NCI-H69 (cell line): ENCODE measurements around the gene KASH5.

Experiments
- DNase-seq: peaks from one replicate; lab custom pipeline; 2025; lab: John Stamatoyannopoulos, UW

The KASH5 gene

DNA sequence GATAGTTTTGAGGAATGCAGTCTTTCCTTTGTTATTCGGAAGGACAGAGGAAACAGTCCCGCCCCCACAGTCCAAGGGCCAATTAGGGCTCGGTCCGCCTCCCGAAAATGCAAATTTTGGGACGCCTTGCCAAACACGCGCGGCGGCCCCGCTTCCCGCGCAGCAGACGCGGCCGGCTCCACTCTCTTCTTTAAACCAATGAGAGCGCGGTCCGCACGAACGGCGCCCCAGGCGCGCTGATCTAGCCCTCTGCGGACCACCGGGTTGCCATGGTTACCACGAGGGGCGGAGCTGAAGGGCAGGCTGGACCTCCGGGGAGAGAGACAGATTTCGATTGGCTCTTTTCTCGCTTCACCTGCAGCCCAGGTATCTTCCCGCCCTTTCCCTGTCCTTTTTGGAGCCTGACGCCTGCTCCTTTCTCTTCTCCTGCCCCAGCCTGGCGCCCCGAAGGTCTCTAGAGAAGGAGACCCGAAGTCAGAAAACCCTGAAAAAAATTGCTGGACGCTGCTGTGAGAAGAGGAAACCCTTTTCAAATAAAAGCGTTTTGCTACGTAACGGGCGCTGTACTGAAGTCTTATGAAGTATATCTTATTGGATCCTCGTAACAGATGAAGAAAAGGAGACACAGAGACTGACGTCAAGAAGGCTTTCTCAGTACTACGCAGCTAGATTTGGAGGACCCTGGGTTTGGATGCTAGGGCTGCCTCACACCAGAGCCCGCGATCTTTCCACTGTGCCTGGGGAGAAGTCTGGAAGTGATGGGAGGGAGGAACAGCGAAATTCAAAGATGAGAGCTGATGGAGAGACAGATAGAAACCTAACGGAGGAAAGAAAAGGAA, 33.2 kb downstream of the KASH5 start:
- peak; percentile 98 for DNase-seq

DNA sequence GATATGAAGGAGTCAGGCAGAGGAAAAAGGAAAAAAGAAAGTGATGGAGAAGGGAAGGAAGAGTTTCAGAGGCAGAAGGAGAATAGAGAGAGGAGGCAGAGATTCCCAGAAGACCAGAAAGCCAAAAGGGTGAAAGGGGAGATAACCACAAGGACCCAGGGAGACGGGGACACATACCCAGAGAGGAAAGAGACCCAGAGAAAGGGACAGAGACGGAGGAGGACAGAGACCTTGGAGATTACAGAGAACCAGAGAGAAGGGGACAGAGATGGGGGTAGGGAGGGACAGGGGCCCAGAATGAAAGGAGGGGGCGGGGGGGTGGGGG, 33.8 kb downstream of the KASH5 start:
- no peak for DNase-seq

- DNase-seq, result peak; percentile 92
Measured at GRCh38 chr19:49422407-49423070, 34.5 kb downstream of the KASH5 start.

DNA sequence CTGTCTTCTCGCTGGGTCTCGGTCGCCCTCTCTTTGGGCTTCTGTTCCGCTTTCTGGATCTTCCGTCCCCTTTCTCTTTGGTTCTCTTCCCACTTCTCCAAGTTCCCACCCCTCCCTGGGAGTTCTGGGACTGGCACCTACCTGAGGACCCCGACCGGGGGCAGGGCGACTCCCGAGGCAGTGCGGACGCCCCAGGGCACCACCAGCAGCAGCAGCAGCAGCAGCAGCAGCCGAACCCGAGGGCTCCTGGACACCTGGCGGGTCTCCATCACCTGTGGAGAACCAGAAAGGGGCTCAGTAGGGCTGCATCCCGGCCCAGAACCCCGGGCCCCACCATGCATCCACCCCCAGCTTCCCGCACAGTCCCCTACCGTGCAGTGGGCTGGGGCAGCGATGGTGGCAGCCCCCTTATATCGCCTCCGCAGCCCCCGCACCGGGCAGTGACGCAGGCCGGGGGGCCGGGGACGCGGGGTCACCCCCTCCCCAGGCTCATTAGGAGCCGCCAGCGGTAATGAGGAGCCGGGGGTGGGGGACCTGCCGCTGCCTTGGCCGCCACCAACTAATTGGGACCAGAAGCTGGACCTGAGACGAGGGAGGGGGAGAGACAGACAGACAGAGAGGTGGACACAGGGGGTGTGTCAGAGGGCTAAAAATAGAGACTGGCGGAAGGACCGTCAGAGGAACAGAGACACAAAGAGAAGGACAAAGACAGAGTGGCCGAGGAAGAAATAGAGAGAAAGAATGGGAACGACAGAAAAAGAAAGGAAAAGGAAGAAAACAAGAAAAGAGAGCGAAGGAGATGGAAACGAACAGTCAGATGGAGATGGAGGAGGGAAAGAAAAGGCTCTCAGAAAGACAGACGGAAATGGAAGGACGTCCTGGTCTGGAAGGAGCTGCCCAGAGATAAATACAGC, 35.3 kb downstream of the KASH5 start, which contains the start of gene PTH2:
PTH2 (minus strand) TSS at position 371 of the 914 bp plus-strand sequence; CDS start at position 269, 102 bp downstream.
- DNase-seq, result peak; percentile 67

- no peak for DNase-seq
Measured at GRCh38 chr19:49423985-49424303, 35.9 kb downstream of the KASH5 start.

DNA sequence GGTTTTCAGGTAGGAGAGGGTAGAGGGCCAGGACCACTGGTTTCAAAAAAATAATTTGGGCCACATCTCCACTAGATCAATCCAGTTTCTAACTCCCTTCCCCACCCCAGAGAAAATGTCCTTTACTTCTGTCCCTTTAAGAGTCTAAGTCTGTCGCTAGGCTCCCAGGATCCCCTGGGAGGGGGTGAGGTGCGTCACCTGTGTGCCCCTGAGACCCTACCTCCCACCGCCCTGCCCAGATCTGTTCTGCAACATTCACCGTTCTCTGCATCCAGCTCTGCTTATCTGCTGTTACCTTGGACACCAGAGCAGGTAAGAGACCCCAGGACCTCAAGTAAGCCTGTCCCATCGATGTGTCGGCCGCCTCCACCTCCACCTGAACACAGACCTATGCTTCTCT, 37.1 kb downstream of the KASH5 start, which contains the start of gene GFY:
GFY (plus strand) TSS at position 211 of the 400 bp plus-strand sequence. CDS start 1,043 bp downstream, outside the sequence.
- DNase-seq, result peak; percentile 20

GRCh38 chr19:49425922-49426592, 38.0 kb downstream of the KASH5 start:
- peak; percentile 88 for DNase-seq

DNA sequence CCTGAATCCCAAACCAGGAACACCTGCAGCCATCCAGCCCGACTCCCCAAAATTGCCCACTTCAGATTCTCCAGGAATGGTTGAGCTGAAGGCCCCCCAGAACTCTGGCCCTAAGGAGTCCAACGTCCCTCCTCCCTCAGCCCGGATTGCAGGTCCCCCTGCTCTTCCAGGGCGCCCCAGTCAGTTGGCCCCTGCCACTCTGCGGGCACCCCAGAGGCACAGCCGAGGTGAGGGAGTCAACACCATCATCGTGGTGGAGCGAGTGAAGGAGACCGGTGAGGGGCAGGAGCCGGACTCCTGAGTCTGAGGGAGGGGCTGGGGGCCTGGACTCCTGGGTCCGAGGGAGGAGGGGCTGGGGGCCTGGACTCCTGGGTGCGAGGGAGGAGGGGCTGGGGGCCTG, 39.3 kb downstream of the KASH5 start:
- no peak for DNase-seq

GRCh38 chr19:49427855-49428546, 40.0 kb downstream of the KASH5 start:
- DNase-seq, result peak; percentile 76

GRCh38 chr19:49428547-49429451, 40.8 kb downstream of the KASH5 start:
- no peak for DNase-seq

- DNase-seq, result peak; percentile 43
Measured at GRCh38 chr19:49430172-49430677, 42.2 kb downstream of the KASH5 start.

- DNase-seq, result peak; percentile 48
Measured at GRCh38 chr19:49430678-49431329, 42.8 kb downstream of the KASH5 start.

- no peak for DNase-seq
Measured at GRCh38 chr19:49431330-49431749, 43.3 kb downstream of the KASH5 start.

DNA sequence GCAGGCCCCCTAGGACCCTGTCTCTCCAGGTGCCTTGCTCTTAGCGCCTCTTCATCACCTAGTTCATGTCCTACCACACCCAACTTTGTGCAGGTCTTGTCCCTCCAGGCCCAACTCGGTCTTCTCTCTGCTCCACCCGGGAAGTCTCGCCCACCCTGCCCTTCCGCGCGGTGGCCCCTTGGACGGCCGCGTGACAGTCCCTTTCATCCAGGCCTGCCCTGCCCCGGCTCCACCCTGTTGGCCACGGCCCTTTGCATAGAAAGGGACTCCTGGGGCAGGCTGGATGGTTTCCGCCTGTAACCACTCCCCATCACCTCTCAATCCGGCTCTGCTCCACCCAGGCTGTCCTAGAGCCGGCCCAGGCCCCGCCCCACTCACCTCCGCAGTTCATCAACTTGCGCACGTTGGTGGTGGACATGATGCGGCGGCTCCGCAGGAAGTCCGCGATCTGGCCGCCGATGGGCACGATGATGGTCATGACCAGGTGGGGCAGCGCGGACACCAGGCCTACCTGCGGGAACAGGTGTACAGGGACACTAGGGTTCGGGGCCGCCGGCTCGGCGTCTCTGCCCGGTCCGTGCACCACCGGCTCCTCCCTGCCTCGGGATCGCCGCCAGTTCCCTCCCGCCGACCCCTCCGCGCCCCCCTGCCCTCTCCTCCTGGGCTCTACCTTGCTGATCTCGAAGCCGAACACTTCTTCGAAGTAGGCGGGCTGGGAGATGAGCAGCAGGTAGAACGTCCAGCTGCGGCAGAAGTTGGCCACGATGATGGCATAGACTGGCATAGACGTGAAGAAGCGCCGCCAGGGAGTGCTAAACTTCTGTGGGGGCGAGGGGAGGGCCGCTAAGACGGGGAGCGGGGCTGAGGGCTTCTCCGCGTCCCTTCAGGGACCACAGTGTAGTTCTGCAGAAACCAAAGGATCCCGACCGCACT, 44.4 kb downstream of the KASH5 start:
- DNase-seq, result no peak

GRCh38 chr19:49433240-49433901, 45.3 kb downstream of the KASH5 start:
- DNase-seq, result no peak

DNA sequence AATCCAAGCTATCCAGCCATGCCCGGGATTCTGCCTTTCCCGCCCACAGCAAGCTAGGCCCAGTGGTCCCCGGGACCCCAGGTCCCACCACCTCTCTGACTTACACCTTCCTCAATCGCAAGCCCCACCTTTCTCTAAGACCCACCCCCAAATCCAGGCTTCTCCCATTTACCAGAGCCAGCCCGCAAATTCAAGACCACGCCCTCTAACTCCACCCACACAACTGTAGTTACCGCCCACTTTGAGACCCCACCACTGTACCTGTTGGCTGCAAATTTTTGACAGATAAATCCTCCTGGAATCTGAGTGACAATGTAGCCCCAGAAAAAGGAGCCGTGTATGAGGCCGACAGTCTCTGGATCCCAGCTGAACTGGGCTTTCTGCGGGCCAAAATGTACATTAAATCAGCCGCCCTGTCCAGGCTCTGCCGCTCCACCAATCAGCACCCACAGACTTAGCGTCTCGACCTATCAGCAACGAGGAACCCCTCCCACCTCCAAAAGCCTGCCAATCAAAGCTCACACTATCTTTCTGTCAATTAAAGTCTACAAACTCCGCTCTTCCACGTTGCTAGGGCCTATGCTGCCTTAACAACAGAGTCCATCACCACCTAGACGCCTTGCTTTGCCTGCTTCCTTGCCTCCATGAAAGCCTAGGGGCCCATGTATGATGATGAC, 47.0 kb downstream of the KASH5 start:
- peak; percentile 27 for DNase-seq

GRCh38 chr19:49435670-49436069, 47.6 kb downstream of the KASH5 start:
- no peak for DNase-seq
